Measurements from ENCODE around the gene ABCA2. TPM values are rescaled to one million over a fixed set of nuclear protein-coding genes. Genes with fewer than 3 reads are reported as not detected.

Gene ABCA2
- total RNA-seq, 1 donor from 2014 or later = 2.1 TPM

DNA sequence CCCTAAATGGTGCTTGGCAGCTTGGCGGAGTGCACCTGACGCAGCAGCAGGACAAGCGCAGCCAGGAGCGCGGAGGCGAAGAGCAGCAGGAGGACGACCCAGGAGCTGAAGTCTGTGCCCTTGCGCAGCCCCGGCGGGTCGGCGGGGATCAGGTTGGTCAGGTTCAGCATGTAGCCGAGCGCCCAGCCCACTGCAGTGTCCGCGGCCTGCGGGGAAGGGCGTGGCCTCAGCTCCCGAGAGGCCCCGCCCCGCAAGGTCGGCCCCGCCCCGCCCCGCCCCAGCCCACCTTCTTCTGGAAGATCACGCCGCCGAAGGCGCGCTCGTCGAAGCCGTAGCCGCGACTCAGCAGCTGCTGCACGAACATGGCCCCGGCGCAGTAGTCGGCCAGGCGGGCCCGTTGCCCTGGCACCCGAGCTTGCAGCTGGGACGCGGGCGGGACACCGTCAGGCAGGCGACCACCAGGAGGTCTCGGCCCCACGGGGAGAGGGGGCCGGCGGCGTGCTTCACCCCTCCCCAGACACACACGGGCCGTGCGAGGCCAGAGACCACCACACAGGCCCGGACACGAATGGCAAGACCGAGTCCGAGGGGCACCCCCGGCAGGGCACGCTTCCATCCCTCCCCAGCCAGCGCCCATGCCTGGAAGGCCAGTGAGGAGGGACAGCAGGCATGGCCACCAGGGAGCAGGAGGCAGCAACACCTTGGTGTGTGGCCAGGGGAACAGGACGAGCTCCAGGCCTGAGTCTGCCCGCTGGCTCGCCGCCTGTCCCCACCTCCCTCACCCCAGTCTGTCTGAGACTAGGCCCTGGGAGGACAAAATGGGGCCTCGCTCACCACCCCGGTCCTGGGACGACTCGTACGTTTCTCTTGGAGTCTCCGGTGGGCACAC is 20.9 kb upstream of the ABCA2 start:
- Mint-ChIP-seq H3K4me1 (ENCODE audit: unreplicated experiment) (peaks cover 8% of the 10 kb centered on the region), H3K36me3 (ENCODE audit: low read depth, unreplicated experiment) (no peaks in the 10 kb centered on the region), H3K4me3 (ENCODE audit: unreplicated experiment) (no peak overlapping the region), H3K27me3 (ENCODE audit: unreplicated experiment) (peaks cover 5% of the 10 kb centered on the region), H3K9me3 (ENCODE audit: unreplicated experiment) (no peaks in the 10 kb centered on the region), H3K27ac (ENCODE audit: unreplicated experiment) (no peak overlapping the region)
- TF ChIP-seq CTCF (IDR thresholded peaks at IDR 0.05; ENCODE audit: unreplicated experiment) = no peak
- DNase-seq (ENCODE audit: low spot score) = no peak

DNA sequence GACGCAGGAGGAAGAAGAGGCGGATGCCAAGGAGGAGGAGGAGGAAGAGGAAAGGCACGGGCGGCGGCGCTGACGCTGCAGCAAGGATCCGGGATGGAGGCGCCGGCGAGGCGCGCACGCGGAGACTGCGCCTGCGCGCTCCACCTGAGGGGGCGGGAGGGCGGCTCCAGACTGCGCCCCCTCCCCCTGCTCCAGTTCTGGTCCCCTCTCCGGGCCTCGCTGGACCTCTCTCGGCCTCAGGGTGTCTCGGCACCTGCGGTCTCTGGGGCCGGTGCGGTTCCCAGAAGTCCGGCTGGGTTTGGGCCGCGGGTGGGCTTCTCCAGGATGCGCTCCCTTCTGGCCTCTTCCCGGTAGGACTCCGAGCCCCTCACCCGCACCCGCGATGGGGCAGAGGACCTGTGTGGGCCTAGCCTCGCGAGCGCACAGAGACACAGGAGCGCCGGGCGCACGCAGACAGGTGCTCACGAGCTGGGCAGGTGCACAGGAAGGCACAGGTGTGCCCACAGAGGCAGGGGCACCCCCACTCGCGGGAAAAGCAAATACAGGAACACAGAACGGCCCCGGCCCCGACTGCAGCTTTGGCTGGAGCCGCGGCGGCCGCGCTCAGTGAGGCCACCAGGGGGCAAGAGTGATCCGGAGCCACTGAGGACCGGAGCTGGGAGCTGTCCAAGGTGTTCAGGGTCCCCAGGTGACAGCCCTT is 18.2 kb upstream of the ABCA2 start, which contains the start of gene NPDC1:
NPDC1 (minus strand) TSS at position 90 of the 700 bp plus-strand sequence. CDS start 188 bp downstream, outside the sequence.
- Mint-ChIP-seq H3K4me3 (ENCODE audit: unreplicated experiment) (peak within 1 kb of the TSS; percentile 86), H3K27me3 (ENCODE audit: unreplicated experiment) (peaks cover 5% of the 10 kb centered on the region), H3K36me3 (ENCODE audit: low read depth, unreplicated experiment) (no peaks in the 10 kb centered on the region), H3K27ac (ENCODE audit: unreplicated experiment) (no peak within 1 kb of the TSS), H3K9me3 (ENCODE audit: unreplicated experiment) (no peaks in the 10 kb centered on the region), H3K4me1 (ENCODE audit: unreplicated experiment) (peaks cover 4% of the 10 kb centered on the region)
- DNase-seq (ENCODE audit: low spot score) = peak; percentile 95
- peak; percentile 84 for TF ChIP-seq CTCF (IDR thresholded peaks at IDR 0.05; ENCODE audit: unreplicated experiment)

DNA sequence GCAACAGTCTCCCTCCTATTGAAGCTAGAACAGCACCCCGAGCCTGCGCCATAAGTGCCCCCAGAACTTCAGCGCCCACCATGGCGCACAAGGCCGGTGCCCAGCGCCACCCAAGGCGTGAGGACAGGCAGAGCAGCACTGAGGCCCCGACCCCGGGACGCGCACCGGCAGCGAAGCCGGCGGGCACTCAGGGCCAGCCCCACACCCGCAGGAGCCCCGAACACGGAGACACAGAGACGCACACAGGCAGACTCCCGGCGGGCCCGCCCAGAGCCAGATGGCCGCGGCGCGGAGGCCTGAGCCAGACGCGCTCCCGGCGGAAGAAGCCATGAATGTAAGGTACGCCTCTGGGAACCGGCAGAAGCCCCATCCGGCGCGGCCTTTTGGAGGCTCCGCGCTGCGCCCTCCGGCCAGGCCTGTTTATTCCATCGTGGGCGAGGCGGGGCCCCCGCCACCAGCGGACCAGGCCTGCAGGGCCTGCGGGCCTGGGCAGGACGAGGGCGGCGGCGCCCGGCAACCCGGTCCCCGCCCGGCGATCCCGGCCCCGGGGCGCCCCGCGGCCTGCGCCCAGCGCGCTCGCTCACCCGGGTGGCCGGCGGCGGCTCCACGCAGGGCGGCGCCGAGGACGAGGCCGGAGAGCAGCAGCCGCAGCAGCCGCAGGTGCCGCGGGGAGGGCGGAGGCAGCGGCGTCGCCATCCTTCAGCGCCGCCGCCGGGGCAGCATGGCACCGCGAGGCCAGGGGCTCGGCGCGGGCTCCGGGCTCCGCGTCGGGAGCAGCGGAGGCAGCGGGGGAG is 17.5 kb upstream of the ABCA2 start:
- peak overlapping the region; percentile 86 for H3K4me3 Mint-ChIP-seq (ENCODE audit: unreplicated experiment)
- H3K4me1 Mint-ChIP-seq (ENCODE audit: unreplicated experiment) = peaks cover 4% of the 10 kb centered on the region
- peaks cover 5% of the 10 kb centered on the region for H3K27me3 Mint-ChIP-seq (ENCODE audit: unreplicated experiment)
- no peak for TF ChIP-seq CTCF (IDR thresholded peaks at IDR 0.05; ENCODE audit: unreplicated experiment)
- H3K27ac Mint-ChIP-seq (ENCODE audit: unreplicated experiment) = no peak overlapping the region
- DNase-seq (ENCODE audit: low spot score) = peak; percentile 55
- no peaks in the 10 kb centered on the region for H3K36me3 Mint-ChIP-seq (ENCODE audit: low read depth, unreplicated experiment)
- no peaks in the 10 kb centered on the region for H3K9me3 Mint-ChIP-seq (ENCODE audit: unreplicated experiment)

DNA sequence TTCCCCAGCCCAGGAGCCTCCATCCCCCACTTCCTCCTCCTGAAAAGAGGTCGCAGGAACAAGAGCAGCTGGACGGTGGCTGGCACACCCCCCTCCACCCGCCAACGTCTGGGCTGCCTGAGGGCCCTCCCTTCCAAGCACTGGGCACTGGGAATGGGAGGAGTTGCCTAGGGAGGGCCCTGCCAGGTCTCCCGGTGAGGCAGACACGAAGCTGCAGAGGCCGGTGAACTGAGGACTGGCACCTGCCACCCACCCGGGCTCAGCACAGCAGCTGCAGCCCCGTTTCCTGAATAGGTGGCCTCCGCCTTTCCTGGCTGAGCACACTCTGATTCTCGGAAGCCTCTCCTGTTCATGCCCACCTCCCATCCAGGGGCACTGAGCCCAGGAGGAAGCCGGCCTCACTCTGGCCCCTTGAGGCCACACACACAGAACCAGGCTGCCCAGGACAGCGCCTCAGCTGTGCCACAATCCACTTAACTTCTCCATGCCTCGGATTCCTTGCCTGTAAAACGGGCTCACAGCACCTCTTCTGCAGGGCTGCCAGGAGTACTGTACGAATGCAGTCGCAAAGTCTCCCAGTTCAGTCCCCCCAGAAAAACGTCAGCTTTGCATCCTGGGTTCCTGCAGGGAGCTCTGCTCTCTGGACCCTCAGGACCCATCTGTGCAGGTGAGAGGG is 16.6 kb upstream of the ABCA2 start:
- TF ChIP-seq CTCF (IDR thresholded peaks at IDR 0.05; ENCODE audit: unreplicated experiment) = no peak
- no peaks in the 10 kb centered on the region for H3K9me3 Mint-ChIP-seq (ENCODE audit: unreplicated experiment)
- H3K27ac Mint-ChIP-seq (ENCODE audit: unreplicated experiment) = no peak overlapping the region
- H3K4me1 Mint-ChIP-seq (ENCODE audit: unreplicated experiment) = peaks cover 4% of the 10 kb centered on the region
- H3K27me3 Mint-ChIP-seq (ENCODE audit: unreplicated experiment) = peaks cover 5% of the 10 kb centered on the region
- DNase-seq (ENCODE audit: low spot score) = no peak
- peak overlapping the region; percentile 86 for H3K4me3 Mint-ChIP-seq (ENCODE audit: unreplicated experiment)
- H3K36me3 Mint-ChIP-seq (ENCODE audit: low read depth, unreplicated experiment) = no peaks in the 10 kb centered on the region
